HG03135 (cell line): Measurements from ENCODE around the gene KCNE3.
"Not testable (repeated sequence)": the region's sequence is repeated elsewhere in the genome, so short reads cannot be mapped to it uniquely, and the experiment has no call there.

Source experiments
- ATAC-seq: cut with Tn5 transposase; IDR thresholded peaks from one replicate; pipeline ENCODE4 v1.9.1; 2021; ENCODE audit warnings: mild to moderate bottlenecking, moderate library complexity; ENCODE audit not compliant: unreplicated experiment

Gene KCNE3

GRCh38 chr11:74443071-74443864 lies 24.1 kb downstream of the KCNE3 start:
- ATAC-seq = no peak

DNA sequence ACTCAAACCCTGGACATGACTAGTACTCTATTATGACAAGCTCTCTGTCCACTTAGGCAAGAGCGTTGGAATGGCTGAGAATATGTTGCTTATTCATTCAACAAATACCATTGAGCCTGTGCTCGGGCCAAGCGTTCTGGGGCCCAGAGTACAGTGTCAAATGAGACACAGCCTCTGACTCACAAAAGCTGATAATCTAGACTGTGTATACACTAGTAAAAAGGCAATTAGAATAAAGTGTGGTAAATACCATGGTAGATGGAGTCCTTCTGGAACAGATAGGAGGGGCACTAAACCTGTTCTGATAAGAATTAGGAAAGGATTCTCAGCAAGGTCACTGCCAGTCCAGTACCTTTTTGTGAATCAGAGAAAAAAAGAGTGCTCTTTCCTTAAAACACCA lies 24.7 kb downstream of the KCNE3 start:
- ATAC-seq = no peak

GRCh38 chr11:74438681-74439080 lies 28.7 kb downstream of the KCNE3 start:
- ATAC-seq = no peak

GRCh38 chr11:74437441-74438042 lies 29.8 kb downstream of the KCNE3 start:
- ATAC-seq = no peak

GRCh38 chr11:74434528-74434927 lies 32.8 kb downstream of the KCNE3 start:
- ATAC-seq = no peak

DNA sequence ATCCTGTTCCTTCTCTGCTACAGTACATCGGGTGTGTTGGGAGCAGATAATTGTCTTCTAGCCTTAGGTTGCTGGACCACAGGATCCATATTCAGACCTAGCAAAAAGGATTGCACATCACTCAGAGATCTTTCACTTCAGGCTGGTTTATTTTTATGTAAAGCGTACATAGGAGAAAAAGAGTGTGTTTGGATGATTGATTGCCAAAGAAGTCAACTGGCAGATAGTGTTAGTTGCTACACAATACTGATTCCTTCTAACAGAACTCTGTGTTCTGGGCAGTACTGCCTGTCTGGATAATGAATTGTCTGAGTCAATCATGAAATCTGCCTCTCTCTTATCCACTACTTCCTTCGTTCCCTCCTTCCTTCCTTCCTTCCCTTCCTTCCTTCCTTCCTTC lies 38.1 kb downstream of the KCNE3 start:
- no peak for ATAC-seq

- no peak for ATAC-seq
Measured at GRCh38 chr11:74427384-74427886, 39.9 kb downstream of the KCNE3 start.

DNA sequence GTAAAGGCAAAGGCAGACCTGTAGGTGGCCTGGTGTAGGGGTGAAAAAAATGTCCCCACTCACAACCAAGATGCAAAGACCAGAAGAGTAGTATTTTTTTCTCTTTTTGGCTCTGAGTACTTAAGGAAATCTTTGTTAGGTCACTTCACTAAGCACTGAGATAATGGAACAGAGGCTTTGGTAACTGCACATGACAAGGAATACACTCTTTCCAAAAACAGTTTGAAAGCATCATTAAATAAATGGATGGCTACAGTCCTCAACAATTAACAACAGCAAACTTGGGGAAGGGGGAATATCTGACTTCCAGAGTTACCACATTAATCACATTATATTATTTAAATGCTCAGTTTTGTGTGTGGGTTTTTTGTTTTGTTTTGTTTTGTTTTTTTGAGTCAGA lies 42.2 kb downstream of the KCNE3 start:
- ATAC-seq = no peak

GRCh38 chr11:74418509-74418895 lies 48.8 kb downstream of the KCNE3 start:
- ATAC-seq = no peak

- no peak for ATAC-seq
Measured at GRCh38 chr11:74417860-74418508, 49.4 kb downstream of the KCNE3 start.

DNA sequence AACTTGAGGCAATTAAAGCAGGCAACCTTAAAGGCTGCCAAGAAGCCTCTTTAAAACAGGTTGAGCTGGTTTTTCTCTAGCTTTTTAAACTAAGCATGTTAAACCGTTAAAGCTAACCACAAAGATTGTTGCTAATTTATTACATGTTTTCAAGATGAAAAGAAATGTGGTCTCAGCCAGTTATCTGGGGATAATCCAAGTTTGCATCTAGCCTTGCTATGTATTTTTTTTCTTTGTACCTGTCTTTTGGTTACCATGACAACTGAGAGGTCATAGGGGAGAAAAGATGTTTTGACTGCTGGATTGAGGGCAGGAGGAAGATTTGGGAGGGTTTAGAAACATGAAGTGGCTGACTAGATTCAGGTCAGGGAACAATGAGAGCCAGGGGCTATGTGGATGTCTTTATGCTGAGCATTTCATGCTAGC lies 50.0 kb downstream of the KCNE3 start:
- ATAC-seq = no peak

DNA sequence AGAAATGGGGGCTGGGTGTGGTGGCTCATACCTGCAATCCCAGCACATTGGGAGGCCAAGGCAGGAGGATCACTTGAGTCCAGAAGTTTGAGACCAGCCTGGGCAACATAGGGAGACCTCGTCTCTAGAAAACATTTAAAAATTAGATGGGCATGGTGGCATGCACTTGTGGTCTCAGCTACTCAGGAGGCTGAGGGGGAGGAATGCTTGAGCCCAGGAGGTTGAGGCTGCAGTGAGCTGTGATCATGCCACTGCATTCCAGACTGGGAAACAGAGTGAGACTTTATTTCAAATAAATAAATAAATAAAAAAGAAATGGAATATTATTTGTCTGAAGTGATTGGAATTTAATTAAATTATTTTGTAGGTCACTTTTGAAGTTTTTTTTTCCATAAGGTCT lies 50.4 kb downstream of the KCNE3 start:
- ATAC-seq = not testable (repeated sequence)

DNA sequence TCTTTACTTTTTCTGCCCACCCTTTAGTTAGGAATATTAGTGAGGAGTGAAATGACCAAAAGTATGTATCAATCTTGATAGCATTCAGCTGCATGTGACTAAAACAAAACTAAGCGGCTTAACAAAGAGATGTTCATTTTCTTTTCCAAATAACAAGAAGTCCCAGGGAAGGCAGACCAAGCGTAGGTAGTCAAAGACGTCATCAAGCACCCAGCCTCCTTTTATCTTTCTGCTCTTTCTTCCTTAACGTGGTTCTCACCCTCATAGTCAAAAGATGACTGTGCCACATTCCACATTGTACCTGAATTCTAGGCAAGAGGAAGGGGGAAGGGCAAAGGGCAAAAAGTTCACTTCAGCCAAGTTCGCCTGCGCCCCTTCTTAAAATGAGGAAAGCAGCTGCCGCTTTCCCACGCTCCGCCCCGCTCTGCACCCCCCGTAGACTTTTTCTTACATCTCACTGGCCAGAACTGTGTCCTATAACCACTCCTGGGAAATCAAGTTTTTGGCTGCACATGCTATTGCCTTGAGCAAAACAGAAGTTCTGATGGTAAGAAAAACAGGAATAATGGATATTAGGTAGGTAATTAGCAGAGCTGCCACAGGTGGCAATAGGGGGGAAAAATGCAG lies 54.5 kb downstream of the KCNE3 start:
- no peak for ATAC-seq

DNA sequence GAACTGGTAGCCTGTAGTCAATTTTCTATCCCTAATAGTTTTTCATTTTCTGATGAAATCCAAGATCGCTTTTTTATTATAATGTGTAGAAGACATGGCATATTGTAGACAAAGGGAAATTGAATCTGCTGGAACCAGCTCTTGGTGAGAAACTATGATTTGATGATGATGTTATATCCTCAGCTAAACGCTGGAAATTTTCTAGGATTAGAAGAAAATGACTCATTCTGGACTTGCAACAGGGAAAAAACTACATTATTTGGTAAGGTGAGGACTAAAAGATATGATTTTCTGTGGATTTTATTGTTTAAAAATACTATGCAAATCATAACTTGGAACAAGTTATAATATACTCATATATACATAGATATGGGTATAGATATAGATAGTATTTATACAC lies 55.0 kb downstream of the KCNE3 start:
- ATAC-seq = no peak

GRCh38 chr11:74409633-74410032 lies 57.7 kb downstream of the KCNE3 start:
- ATAC-seq = no peak
